Activated CD8-positive, alpha-beta memory T cell treated with anti-CD3 and anti-CD28 coated beads for 48 hours (primary cell): ENCODE data around the gene TRIM50.
"Not testable (repeated sequence)": the region's sequence is repeated elsewhere in the genome, so short reads cannot be mapped to it uniquely, and the experiment has no call there.

Source experiments
- DNase-seq, 3 experiments: peaks; one replicate each; pipeline ENCODE4 v3.0.0-alpha.2; 2020; ENCODE audit warnings: low read depth in 2 of 3, low spot score in 2 of 3

TRIM50 gene

DNA sequence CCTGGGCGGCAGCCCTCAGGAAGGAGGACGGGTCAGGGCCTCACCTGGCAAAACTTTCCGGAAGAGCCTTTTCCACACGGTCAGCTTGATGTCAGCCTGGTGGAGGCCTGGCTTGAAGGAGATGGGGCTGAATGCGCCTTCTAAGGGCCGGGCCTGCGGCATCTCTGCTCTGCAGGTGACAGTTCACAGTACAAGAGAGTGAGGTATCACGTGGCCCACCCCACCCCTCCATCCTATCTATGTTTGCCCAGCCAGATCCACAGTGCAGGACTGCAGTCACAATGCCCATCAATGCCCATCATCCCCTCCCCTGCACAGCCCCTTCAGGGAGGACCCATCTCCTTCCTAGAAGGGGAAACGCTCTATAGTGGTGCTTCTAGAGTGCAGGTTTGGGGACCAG, 11.4 kb downstream of the TRIM50 start:
- no peak for DNase-seq

DNA sequence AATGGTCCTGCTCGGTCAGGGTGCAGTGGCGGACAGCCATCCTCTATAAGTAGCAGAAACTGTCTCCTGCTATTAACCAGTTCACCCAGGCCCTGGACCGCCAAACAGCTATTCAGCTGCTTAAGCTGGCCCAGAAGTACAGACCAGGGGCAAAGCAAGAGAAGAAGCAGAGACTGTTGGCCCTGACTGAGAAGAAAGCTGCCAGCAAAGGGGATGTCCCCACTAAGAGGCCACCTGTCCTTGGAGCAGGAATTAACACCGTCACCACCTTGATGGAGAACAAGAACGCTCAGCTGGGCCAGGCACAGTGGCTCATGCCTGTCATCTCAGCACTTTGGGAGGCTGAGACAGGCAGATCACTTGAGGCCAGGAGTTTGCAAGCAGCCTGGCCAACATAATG, 13.6 kb downstream of the TRIM50 start:
- no peak for DNase-seq

DNA sequence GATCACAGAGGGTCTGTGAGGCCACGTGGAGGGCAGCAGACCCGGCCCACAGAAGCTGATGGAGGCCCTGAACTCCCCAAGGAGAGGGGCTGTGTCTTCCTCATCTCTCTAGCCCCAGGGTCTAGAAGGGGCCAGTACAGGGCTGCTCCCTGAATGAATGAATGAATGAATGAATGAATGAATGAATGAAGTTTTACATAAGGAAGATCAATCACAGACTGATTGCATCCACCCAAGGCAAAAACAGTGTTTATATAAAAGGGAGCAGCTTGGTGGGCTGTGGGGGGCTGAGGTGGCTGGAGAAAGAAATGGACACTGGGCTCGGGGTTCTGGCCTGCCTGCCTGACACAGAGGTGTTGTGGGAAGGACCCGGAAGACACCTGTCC, 14.4 kb downstream of the TRIM50 start:
- DNase-seq: no peak

DNA sequence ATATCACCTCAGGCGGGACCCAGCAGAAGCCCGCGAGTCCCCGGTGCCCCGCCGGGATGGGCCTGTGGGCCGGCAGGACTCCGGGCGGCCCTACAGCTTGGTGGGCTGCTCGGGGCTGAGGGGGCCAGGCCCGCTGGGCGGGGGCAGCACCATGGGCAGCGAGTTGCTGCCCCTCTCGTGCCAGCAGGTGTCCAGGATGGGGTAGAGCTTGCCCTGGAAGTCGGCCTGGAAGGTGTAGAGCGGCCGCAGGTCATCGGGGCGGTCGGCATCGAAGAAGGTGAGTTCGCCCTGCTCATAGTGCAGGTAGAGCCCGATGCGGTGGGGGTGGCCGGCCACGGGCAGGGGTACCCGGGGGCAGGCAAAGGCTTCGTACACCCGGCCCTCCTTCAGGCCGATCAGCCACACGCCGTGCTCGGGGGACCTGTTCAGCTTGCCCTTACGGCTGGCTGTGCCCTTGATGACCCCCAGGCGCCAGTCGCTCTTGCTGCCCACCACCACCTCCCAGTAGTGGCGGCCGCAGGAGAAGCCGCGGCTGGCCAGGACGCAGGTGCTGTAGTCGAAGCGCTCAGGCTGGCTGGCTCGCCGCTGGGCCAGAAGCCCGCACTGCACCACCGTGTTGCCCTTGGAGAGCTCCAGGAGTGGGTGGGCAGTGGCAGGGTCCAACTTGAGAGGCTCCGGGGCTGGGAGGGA, 14.9 kb downstream of the TRIM50 start:
- no peak for DNase-seq

DNA sequence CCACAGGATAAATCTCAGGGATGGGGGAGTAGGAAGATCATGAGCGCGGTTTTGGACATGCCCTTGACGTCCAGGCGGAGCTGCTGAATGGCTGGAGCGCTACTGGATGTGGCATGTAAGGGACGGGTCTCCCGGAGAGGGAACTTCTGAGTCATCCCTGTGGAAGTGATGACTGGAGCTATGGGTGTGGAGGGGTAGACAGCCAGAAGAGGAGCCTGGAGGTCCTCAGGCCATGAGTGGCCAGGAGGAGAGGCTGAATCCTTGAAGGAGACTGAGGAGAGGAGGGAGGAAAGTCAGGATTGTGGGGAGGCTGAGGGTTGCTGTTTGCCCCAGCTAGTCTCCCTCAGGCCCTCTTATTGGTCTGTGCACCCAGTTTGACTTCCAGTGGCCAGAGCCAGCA, 16.5 kb downstream of the TRIM50 start:
- not testable (repeated sequence) for DNase-seq

DNA sequence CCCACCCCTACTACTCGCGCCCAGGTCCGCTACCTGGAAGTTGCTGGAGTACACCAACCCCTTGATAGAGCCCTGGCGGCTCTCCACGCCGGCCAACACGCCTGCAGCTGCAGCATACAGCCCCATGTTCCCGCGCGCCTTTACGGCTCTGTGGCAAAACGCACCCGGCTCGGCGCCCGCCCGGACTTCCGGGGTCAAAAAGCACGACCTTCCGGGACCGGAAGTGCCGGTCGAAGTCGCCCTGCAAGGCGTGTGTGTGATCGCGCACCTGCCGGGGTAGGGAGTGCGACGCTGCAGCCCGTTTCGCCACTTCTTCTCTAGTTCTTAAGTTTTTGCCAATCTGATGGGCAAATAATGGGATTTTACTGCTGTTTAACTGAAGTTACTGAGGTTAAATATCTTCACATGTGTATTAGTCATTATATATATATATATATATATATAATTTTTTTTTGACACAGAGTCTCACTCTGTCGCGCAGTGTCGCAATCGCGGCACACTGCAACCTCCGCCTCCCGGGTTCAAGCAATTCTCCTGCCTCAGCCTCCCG, 19.1 kb downstream of the TRIM50 start, which contains the start of gene NSUN5:
Gene NSUN5, minus strand, starts transcription at position 162 of the 550 bp plus-strand sequence. Its CDS starts 36 bp downstream, at position 126.
- DNase-seq: peak; percentile 74 to 86 (median 78)

DNA sequence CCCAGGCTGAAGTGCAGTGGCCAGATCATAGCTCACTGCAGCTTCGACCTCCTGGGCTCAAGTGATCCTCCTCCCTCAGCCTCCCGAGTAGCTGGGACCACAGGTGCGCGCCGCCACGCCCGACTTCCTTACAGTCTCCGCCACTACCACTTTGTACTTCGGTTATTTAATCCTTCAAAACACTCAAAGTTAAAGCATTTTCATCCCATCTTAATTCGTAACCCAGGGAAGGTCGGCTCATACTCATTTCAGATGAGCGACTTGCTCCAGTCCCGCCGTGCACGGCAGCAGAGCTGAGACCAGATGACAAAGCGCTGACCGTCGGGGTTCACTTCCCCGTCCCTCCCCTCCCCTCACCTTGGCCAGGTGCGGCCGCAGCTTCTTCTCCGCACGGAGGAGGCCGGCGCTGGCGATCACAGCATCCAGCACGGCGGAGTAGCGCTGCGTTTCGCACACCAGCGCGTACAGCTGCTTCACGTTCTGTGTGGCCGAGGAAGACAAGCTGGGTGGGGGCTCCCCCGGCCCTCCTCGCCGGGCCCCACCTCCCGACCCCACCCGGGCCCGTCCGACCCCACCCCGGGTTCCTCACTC, 19.7 kb downstream of the TRIM50 start:
- no peak for DNase-seq

DNA sequence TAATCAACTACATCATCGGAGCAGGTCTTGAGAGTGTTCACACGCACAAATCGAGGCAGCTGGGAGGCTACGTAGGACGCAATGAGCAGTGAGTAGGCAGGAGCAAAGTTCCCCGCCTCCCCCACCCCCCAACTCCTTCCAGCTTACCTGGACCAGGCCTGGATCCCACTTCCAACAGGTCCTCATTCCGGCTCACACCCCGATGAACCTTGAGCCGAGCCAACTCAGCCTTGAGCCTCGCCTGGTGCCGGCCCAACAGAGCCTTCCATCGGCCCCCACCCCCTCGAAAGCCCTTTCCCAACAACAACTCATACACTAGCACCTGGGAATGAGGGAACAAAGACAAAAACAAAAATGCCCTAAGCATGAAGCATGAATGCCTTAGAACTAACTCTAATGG, 20.4 kb downstream of the TRIM50 start:
- no peak for DNase-seq

DNA sequence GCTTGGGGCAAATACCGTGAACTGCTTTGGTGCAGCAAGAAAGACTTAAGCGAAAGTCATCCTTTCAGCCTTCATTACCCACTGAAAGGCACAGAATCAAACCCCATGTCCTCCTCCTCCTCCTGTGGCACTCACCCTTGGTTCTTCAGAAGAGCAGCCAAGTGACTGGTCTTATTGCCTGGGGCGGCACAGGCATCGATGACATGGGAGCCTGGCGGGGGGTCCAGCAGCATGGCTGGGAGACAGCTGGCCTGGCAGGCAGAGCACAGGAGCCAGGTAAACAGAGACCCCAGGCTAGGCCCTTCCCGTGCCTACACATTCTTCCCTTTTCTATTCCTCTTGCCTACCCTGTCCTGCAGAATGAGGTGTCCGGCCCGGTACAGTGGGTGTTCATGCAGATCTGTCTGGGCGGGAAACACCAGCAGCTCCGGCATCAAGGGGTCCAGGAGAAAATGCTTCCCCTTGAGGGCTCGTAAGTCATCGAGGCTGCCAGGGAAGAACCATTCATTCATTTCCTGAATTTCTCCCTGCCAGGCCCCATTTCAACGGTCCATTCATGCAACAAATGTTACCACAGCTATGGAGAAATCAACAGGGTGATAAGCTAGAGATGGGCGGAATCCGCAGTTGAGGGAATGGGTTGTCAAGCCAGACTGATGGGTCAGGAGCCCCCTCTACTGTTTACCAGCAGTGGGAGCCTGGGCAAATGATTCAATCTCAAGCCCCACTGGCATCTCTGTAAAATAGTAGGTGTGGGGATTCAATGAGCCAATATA, 23.1 kb downstream of the TRIM50 start:
- not testable (repeated sequence) for DNase-seq

DNA sequence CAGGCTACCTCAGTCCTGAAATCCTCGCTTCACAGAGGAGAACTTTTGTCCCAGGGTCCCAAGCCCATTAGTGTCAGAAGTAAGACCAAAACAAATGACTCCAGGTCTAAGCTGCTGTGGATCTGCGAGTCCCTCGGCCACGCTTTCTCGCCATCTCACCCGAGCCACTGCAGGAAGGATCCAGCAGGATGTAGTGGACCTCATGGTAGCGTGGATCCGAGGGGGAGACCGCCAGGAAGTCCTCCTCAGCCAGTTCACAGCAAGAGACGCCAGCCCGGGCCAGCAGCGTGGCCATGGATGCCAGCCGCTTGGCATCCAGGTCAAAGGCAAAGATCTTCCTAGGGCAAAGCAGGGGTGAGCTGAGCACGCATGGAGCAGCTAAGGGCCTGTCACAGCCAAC, 23.8 kb downstream of the TRIM50 start:
- DNase-seq: no peak

DNA sequence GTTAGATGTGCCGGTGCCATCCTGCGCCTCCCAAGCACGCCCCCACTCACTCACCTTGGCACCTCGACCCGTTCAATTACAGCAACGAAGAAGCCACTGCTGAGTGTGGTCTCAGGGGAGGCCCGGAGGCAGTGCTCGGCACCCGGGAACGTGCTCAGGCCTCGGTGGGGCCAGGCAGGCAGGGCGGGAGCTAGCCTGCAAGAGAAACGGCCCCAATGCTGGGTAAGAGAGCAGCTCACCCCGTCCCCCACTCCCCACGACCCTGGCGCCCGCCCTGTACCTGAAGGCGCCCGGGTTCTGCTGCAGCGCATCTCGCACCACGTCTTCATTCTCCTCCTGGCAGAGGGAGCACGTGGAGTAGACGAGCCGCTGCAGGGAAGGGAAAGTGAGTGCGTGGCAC, 24.3 kb downstream of the TRIM50 start:
- DNase-seq: no peak

DNA sequence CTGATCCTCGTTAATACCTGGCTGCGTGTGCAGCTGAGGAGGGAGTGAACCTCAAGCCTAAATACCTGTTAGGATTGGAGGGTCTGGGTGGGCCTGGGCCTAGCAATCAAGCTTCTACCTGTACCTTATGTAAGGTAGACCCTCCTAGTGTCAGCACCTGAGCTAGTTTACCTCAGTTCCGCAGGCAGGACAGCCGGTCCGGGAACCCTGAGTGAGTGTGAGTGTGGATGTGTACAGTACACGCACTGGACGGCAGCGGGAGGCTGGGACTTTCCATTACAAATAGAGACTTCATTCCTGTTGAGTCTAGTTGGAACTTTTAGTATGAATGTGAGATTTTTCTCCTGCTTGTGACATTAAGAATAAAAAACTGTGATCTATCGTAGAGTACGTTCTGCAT, 25.0 kb downstream of the TRIM50 start:
- not testable (repeated sequence) for DNase-seq

DNA sequence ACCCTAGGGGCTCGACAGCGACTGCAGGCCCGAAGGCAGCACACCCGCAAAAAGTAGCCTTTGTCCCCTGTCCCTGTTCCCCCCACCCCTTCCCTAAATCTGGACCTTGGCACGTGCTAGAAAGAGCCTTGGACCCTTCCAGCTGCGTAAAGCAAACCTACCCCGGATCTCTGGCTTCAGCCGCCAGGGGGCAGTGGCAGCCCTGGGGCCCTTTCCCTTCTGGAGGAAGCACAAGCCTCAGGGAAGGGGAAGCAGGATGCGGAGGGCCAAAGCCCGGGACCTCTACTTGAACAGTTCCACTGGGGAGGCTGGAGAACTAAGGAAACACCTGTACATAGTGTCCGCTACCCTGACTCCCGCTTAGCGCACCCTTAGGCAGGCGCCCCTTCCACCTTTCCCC, 26.8 kb downstream of the TRIM50 start:
- not testable (repeated sequence) for DNase-seq

DNA sequence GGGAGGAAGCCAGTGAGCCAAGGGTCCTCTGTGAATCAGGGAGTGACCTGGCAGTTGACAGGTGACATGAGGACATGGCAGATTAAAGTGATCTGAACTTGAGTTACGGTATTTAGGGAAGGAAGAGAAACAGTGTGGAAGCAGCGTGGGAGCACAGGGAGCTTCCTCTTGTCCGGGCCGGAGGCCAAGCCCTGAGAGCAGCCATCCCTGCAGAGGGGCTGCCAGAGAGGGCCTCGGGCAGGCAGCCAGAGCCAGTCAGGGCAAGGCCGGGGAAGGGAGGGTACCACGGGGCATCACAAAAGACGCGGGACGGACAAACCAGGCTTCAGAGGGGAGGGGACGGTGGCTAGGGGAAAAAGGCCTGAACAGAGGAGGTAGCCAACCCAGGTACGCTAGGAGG, 28.1 kb downstream of the TRIM50 start:
- not testable (repeated sequence) for DNase-seq

DNA sequence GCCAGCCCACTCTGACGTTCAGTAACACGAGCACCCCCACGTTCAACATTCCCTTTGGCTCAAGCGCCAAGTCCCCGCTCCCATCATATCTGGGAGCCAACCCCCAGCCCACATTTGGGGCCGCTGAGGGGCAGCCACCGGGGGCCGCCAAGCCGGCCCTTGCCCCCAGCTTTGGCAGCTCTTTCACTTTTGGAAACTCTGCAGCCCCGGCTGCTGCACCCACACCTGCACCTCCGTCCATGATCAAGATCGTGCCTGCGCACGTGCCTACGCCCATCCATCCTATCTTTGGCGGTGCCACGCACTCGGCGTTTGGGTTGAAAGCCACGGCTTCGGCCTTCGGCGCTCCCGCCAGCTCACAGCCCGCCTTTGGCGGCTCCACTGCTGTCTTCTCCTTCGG, 30.2 kb downstream of the TRIM50 start:
- not testable (repeated sequence) for DNase-seq

DNA sequence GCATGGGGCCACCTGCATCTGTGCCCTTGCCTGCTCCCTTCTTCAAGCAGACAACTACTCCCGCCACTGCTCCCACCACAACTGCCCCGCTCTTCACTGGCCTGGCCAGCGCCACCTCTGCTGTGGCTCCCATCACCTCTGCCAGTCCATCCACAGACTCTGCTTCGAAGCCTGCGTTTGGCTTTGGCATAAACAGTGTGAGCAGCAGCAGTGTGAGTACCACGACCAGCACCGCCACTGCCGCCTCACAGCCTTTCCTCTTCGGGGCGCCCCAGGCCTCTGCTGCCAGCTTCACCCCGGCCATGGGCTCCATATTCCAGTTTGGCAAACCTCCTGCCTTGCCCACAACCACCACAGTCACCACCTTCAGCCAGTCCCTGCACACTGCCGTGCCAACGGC, 30.6 kb downstream of the TRIM50 start:
- not testable (repeated sequence) for DNase-seq

DNA sequence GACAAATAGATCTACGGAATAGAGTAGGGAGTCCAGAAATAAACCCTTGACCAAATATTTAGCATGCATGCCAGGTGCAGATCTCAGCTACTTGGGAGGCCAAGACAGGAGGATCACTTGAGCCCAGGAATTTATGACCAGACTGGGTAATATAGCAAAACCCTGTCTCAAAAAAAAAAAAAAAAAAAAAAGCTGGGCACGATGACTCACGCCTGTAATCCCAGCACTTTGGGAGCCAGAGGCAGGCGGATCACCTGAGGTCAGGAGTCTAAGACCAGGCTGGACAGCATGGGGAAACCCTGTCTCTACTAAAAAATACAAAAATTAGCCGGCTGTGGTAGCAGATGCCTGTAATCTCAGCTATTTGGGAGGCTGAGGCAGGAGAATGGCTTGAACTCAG, 50.7 kb downstream of the TRIM50 start:
- not testable (repeated sequence) for DNase-seq

DNA sequence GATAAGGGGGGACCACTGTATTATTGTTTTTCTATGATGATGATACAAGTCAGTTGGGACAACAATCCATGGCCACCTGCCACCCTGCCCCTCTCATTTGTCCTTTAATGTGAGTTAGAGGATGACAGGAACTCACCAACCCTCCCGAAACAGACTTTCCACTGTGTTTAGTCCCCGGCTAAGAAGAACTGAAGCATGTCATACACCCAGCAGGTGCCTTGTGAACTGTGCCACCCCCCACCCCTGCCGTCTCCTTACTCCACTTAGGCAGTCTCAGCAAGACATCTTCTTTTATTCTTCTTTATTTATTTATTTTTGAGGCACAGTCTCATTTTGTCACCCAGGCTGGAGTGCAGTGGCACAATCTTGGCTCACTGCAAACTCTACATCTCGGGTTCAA, 60.1 kb downstream of the TRIM50 start:
- not testable (repeated sequence) for DNase-seq

DNA sequence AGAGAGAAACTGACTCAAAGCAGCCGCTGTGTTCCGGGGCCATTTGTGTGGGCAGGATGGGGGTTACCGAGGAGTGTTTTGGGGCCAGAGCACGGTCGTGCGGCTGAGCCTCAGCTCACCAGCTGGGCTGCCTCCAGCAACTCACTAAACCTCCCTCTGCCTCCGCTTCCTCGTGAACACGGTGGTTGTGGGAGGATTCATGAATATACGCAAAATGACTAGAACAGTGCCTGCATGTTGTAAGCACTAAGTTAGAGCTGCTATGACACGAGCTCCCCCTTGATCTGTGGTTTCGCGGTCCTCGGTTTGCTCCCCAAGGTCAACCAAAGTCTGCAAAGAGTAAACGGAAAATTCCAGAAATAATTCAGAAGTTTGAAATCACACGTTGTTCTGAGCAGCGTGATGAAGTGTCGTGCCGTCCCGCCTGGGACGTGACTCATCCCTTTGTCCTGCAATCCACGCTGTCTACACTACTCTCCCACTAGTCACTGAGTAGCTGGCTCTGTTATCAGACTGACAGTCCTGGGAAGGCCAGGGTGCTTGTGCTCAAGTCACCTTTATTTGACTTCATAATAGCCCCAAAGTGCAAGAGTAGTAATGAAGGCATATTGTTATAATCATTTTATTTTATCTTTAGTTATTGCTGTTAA, 61.0 kb downstream of the TRIM50 start:
- not testable (repeated sequence) for DNase-seq
